GM23338 (cell line): ENCODE data around the gene PLPP2. TPM values are rescaled to one million over a fixed set of nuclear protein-coding genes. Genes with fewer than 3 reads are reported as not detected.

ENCODE experiments used
- CREB1 ChIP-seq: fragments of 250-450 bp; sonication (Bioruptor Pico); IDR thresholded peaks from 2 replicates; pipeline ENCODE4 v1.5.0; 2020; ENCODE audit warnings: low read depth, mild to moderate bottlenecking, moderate library complexity
- EZH2phosphoT487 ChIP-seq: fragments of 200-600 bp; sonication (generic); IDR thresholded peaks from one replicate; pipeline ENCODE4 v1.8.1; 2018; ENCODE audit warnings: antibody characterized with exemption; ENCODE audit not compliant: unreplicated experiment
- JUNB ChIP-seq: IDR thresholded peaks from one replicate; pipeline ENCODE4 v1.6.1; 2016; ENCODE audit warnings: antibody characterized with exemption; ENCODE audit not compliant: unreplicated experiment
- POLR2AphosphoS5 ChIP-seq: IDR thresholded peaks from 2 replicates; pipeline ENCODE4 v1.6.1; 2016; ENCODE audit warnings: antibody characterized with exemption, low read depth
- ZNF331 ChIP-seq: fragments of 250-450 bp; sonication (Bioruptor Pico); IDR thresholded peaks from 2 replicates; pipeline ENCODE4 v1.5.0; 2020; ENCODE audit warnings: low read depth, mild to moderate bottlenecking, moderate library complexity
- polyA plus RNA-seq: library from polyadenylated mRNA; unstranded; fragments of >200 nt; fragmentation: Nextera tagmentation; extraction: Ambion mirVana; gene quantifications from 2 replicates; pipeline ENCODE4 v1.2.1, GENCODE V29; 2016
- total RNA-seq: library from RNA; depleted of rRNA; stranded (reverse); fragments of >200 nt; shearing (Covaris generic); gene quantifications from 2 replicates; pipeline ENCODE4 v1.2.3, GENCODE V29; 2014
- TF ChIP-seq, protein P1 (sequence below): fragments of 250-450 bp; sonication (Bioruptor Pico); IDR thresholded peaks from 2 replicates; pipeline ENCODE4 v1.5.0; 2020; ENCODE audit warnings: mild to moderate bottlenecking, moderate library complexity
- TF ChIP-seq, protein P2 (sequence below): IDR thresholded peaks from one replicate; pipeline ENCODE4 v1.6.1; 2018; ENCODE audit warnings: antibody characterized with exemption; ENCODE audit not compliant: unreplicated experiment

PLPP2 gene
- total and polyA plus RNA-seq, 2 experiments from 2014 or later, result 58.3 to 82.6 TPM

DNA sequence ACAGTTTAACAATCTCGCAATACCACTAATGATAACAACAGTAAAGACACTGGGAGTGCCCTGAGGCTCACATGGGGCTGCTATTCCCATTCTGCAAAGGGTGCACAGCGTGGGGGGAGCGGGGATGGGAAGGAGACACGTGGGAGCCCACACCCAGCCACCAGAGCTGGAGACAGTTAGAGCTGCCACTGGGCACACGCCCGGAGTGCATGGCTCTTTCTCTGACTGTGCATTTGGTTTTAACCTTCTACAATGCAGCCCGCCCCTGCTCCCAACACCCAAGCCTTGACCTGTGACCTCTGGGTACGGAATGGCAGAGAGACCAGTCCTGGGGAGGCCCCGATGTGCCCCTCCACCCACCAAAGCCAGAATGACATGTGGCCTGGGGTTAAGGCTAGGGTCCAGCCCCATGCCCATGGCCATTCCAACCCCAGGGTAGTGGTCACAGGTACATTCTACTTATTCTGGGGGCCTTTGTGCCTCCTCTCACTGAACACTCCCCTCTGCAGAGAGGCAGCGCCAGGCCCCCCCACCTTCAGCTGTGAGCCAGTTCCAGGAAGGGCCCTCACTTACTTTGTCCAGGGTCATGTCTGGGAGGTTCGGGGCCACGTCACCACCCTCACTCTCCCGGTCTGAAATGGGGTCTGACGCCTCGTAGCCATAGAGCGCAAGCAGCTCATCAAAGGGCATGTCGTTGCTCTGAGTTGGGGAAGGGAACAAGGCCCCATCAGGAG is 36.3 kb upstream of the PLPP2 start (continued):
- TF ChIP-seq, protein P1, sequence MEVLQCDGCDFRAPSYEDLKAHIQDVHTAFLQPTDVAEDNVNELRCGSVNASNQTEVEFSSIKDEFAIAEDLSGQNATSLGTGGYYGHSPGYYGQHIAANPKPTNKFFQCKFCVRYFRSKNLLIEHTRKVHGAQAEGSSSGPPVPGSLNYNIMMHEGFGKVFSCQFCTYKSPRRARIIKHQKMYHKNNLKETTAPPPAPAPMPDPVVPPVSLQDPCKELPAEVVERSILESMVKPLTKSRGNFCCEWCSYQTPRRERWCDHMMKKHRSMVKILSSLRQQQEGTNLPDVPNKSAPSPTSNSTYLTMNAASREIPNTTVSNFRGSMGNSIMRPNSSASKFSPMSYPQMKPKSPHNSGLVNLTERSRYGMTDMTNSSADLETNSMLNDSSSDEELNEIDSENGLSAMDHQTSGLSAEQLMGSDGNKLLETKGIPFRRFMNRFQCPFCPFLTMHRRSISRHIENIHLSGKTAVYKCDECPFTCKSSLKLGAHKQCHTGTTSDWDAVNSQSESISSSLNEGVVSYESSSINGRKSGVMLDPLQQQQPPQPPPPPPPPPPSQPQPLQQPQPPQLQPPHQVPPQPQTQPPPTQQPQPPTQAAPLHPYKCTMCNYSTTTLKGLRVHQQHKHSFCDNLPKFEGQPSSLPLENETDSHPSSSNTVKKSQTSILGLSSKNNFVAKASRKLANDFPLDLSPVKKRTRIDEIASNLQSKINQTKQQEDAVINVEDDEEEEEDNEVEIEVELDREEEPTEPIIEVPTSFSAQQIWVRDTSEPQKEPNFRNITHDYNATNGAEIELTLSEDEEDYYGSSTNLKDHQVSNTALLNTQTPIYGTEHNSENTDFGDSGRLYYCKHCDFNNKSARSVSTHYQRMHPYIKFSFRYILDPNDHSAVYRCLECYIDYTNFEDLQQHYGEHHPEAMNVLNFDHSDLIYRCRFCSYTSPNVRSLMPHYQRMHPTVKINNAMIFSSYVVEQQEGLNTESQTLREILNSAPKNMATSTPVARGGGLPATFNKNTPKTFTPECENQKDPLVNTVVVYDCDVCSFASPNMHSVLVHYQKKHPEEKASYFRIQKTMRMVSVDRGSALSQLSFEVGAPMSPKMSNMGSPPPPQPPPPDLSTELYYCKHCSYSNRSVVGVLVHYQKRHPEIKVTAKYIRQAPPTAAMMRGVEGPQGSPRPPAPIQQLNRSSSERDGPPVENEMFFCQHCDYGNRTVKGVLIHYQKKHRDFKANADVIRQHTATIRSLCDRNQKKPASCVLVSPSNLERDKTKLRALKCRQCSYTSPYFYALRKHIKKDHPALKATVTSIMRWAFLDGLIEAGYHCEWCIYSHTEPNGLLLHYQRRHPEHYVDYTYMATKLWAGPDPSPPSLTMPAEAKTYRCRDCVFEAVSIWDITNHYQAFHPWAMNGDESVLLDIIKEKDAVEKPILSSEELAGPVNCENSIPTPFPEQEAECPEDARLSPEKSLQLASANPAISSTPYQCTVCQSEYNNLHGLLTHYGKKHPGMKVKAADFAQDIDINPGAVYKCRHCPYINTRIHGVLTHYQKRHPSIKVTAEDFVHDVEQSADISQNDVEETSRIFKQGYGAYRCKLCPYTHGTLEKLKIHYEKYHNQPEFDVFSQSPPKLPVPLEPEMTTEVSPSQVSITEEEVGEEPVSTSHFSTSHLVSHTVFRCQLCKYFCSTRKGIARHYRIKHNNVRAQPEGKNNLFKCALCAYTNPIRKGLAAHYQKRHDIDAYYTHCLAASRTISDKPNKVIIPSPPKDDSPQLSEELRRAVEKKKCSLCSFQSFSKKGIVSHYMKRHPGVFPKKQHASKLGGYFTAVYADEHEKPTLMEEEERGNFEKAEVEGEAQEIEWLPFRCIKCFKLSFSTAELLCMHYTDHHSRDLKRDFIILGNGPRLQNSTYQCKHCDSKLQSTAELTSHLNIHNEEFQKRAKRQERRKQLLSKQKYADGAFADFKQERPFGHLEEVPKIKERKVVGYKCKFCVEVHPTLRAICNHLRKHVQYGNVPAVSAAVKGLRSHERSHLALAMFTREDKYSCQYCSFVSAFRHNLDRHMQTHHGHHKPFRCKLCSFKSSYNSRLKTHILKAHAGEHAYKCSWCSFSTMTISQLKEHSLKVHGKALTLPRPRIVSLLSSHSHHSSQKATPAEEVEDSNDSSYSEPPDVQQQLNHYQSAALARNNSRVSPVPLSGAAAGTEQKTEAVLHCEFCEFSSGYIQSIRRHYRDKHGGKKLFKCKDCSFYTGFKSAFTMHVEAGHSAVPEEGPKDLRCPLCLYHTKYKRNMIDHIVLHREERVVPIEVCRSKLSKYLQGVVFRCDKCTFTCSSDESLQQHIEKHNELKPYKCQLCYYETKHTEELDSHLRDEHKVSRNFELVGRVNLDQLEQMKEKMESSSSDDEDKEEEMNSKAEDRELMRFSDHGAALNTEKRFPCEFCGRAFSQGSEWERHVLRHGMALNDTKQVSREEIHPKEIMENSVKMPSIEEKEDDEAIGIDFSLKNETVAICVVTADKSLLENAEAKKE (CRISPR knock-in tag), result no peak
- TF ChIP-seq JUNB (no peak), EZH2phosphoT487 (no peak), POLR2AphosphoS5 (no peak), ZNF331 (CRISPR knock-in tag) (no peak), CREB1 (no peak)
- TF ChIP-seq, protein P2, sequence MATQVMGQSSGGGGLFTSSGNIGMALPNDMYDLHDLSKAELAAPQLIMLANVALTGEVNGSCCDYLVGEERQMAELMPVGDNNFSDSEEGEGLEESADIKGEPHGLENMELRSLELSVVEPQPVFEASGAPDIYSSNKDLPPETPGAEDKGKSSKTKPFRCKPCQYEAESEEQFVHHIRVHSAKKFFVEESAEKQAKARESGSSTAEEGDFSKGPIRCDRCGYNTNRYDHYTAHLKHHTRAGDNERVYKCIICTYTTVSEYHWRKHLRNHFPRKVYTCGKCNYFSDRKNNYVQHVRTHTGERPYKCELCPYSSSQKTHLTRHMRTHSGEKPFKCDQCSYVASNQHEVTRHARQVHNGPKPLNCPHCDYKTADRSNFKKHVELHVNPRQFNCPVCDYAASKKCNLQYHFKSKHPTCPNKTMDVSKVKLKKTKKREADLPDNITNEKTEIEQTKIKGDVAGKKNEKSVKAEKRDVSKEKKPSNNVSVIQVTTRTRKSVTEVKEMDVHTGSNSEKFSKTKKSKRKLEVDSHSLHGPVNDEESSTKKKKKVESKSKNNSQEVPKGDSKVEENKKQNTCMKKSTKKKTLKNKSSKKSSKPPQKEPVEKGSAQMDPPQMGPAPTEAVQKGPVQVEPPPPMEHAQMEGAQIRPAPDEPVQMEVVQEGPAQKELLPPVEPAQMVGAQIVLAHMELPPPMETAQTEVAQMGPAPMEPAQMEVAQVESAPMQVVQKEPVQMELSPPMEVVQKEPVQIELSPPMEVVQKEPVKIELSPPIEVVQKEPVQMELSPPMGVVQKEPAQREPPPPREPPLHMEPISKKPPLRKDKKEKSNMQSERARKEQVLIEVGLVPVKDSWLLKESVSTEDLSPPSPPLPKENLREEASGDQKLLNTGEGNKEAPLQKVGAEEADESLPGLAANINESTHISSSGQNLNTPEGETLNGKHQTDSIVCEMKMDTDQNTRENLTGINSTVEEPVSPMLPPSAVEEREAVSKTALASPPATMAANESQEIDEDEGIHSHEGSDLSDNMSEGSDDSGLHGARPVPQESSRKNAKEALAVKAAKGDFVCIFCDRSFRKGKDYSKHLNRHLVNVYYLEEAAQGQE, result no peak
